CD4-positive, alpha-beta T cell (primary cell): ENCODE data around the gene FCRL5. TPM values are rescaled to one million over a fixed set of nuclear protein-coding genes. Genes with fewer than 3 reads are reported as not detected.

Experiments
- ATAC-seq: fragments of 200-7000 bp; cut with Tn5 transposase; one replicate; pipeline ENCODE4 v1.10.0; 2022; ENCODE audit warnings: mild to moderate bottlenecking; ENCODE audit not compliant: poor library complexity
- CTCF ChIA-PET: fragments of 350-600 bp; sonication (Branson Sonifier 250); formaldehyde crosslinking; loops from one replicate; lab custom pipeline; 2021; ENCODE audit warnings: antibody characterized with exemption, inconsistent platforms; lab: Charles Lee
- POLR2A ChIA-PET: fragments of 350-600 bp; sonication (Branson Sonifier 250); formaldehyde crosslinking; loops from one replicate; lab custom pipeline; 2021; ENCODE audit warnings: antibody characterized with exemption, inconsistent platforms; lab: Charles Lee
- DNase-seq, 14 experiments: peaks; one replicate each; pipeline ENCODE4 v3.0.0-alpha.2; 2013 to 2020; ENCODE audit warnings: mixed read lengths in 2 of 14
- H3K27ac ChIP-seq, 2 donors: one replicate each; pipeline versions ENCODE4 v1.5.1 to v1.7.0; 2013; ENCODE audit warnings: low read length in 2 of 2, low read depth in 1 of 2, mild to moderate bottlenecking in 1 of 2
- H3K27me3 ChIP-seq, 2 experiments: 1 replicate in 1 of 2; 2 replicates in 1 of 2; pipeline versions ENCODE4 v1.6.1 to v1.7.0; 2013; ENCODE audit warnings: low read length in 2 of 2, control low read depth in 1 of 2, mild to moderate bottlenecking in 1 of 2, moderate library complexity in 1 of 2; ENCODE audit not compliant: insufficient read depth in 2 of 2, control insufficient read depth in 1 of 2
- H3K36me3 ChIP-seq: one replicate; pipeline ENCODE4 v1.6.1; 2013; ENCODE audit warnings: low read length, control low read depth; ENCODE audit not compliant: insufficient read depth
- H3K4me1 ChIP-seq: one replicate; pipeline ENCODE4 v1.6.1; 2013; ENCODE audit warnings: low read length, control low read depth; ENCODE audit not compliant: insufficient read depth
- H3K4me3 ChIP-seq: one replicate; pipeline ENCODE4 v1.5.1; 2013; ENCODE audit warnings: mild to moderate bottlenecking, low read length, moderate library complexity
- H3K9me3 ChIP-seq, 2 experiments: 1 replicate in 1 of 2; 2 replicates in 1 of 2; pipeline versions ENCODE4 v1.6.1 to v1.7.0; 2013; ENCODE audit warnings: low read length in 2 of 2, mild to moderate bottlenecking in 2 of 2, control low read depth in 1 of 2, moderate library complexity in 1 of 2; ENCODE audit not compliant: control insufficient read depth in 1 of 2, insufficient read depth in 1 of 2
- H3K27ac Mint-ChIP-seq: one replicate; pipeline ENCODE4 v1.8.0; 2020; ENCODE audit warnings: mixed read lengths
- H3K27me3 Mint-ChIP-seq: one replicate; pipeline ENCODE4 v1.8.0; 2021; ENCODE audit warnings: mixed read lengths
- H3K36me3 Mint-ChIP-seq: one replicate; pipeline ENCODE4 v1.8.0; 2021; ENCODE audit warnings: low read depth, mixed read lengths
- H3K4me1 Mint-ChIP-seq: one replicate; pipeline ENCODE4 v1.8.0; 2021; ENCODE audit warnings: low read depth, mixed read lengths
- H3K4me3 Mint-ChIP-seq: one replicate; pipeline ENCODE4 v1.8.0; 2020; ENCODE audit warnings: mild to moderate bottlenecking, mixed read lengths
- H3K9me3 Mint-ChIP-seq: one replicate; pipeline ENCODE4 v1.8.0; 2020; ENCODE audit warnings: mixed read lengths
- CTCF ChIP-seq: fragments of 200-600 bp; IDR thresholded peaks from one replicate; pipeline ENCODE4 v1.8.0; 2022; ENCODE audit warnings: antibody characterized with exemption, mild to moderate bottlenecking
- intact Hi-C, 2 experiments: fragments of 100-400 bp; cut with DNase I in 1 of 2; cut with micrococcal nuclease in 1 of 2; formaldehyde crosslinking; loops; one replicate each; pipeline versions ENCODE4 v1.15.1 to v1.9.0; 2023 to 2025; cut with DNase I, micrococcal nuclease
- total RNA-seq, 174 experiments: library from RNA in 2 of 174; stranded (reverse) in 2 of 174; gene quantifications; one replicate each; pipeline ENCODE4 v1.2.3 and lab custom pipeline; 2021 to 2026

Gene FCRL5
- total RNA-seq, 2 experiments from 2014 or later, result not detected

- intact Hi-C loops, result no loop called here
- CTCF ChIA-PET, result no interaction called here
- POLR2A ChIA-PET, result no interaction called here
- Mint-ChIP-seq H3K9me3 (no peaks in the 10 kb centered on the region), H3K27ac (no peak overlapping the region), H3K27me3 (peaks cover 6% of the 10 kb centered on the region), H3K4me1 (no peaks in the 10 kb centered on the region), H3K4me3 (no peak overlapping the region), H3K36me3 (no peaks in the 10 kb centered on the region)
- H3K36me3 ChIP-seq, result no peaks in the 10 kb centered on the region
- ATAC-seq, result no peak
- H3K27me3 ChIP-seq, result no peaks in the 10 kb centered on the region
- H3K4me3 ChIP-seq, result no peak overlapping the region
- peaks cover 14 to 17% of the 10 kb centered on the region in 2 experiments for H3K9me3 ChIP-seq
- TF ChIP-seq CTCF, result no peak
- H3K27ac ChIP-seq, result no peak overlapping the region
- DNase-seq, result no peak
- H3K4me1 ChIP-seq, result no peaks in the 10 kb centered on the region
Observed at GRCh38 chr1:157482717-157483116, 69.6 kb downstream of the FCRL5 start.

- H3K27me3 Mint-ChIP-seq, result peaks cover 8% of the 10 kb centered on the region
- H3K36me3 ChIP-seq, result no peaks in the 10 kb centered on the region
- no peak overlapping the region for H3K27ac Mint-ChIP-seq
- POLR2A ChIA-PET, result no interaction called here
- no peaks in the 10 kb centered on the region for H3K27me3 ChIP-seq
- no peaks in the 10 kb centered on the region for H3K4me1 ChIP-seq
- ATAC-seq, result no peak
- intact Hi-C loops, result no loop called here
- H3K4me3 ChIP-seq, result no peak overlapping the region
- peaks cover 2% of the 10 kb centered on the region for H3K9me3 Mint-ChIP-seq
- DNase-seq, result no peak
- no peak for TF ChIP-seq CTCF
- CTCF ChIA-PET, result no interaction called here
- peaks cover 18 to 20% of the 10 kb centered on the region in 2 experiments for H3K9me3 ChIP-seq
- no peak overlapping the region for H3K4me3 Mint-ChIP-seq
- no peaks in the 10 kb centered on the region for H3K36me3 Mint-ChIP-seq
- H3K27ac ChIP-seq, result no peak overlapping the region
- no peaks in the 10 kb centered on the region for H3K4me1 Mint-ChIP-seq
Observed at GRCh38 chr1:157482174-157482573, 70.1 kb downstream of the FCRL5 start.

GRCh38 chr1:157478030-157478429, 74.3 kb downstream of the FCRL5 start:
- Mint-ChIP-seq H3K36me3 (no peaks in the 10 kb centered on the region), H3K27me3 (peaks cover 15% of the 10 kb centered on the region), H3K4me3 (no peak overlapping the region), H3K9me3 (peaks cover 10% of the 10 kb centered on the region), H3K4me1 (no peaks in the 10 kb centered on the region), H3K27ac (no peak overlapping the region)
- Histone ChIP-seq H3K4me3 (no peak overlapping the region), H3K36me3 (no peaks in the 10 kb centered on the region), H3K9me3 (peaks cover 18 to 20% of the 10 kb centered on the region in 2 experiments), H3K27ac (no peak overlapping the region), H3K27me3 (no peaks in the 10 kb centered on the region), H3K4me1 (no peaks in the 10 kb centered on the region)
- no peak for TF ChIP-seq CTCF
- intact Hi-C loops, result no loop called here
- DNase-seq (no peak), ATAC-seq (no peak)
- CTCF ChIA-PET, result no interaction called here
- POLR2A ChIA-PET, result no interaction called here
